Heart right ventricle (tissue), 16 donors: ENCODE results near the gene TAL1. TPM values are rescaled to one million over a fixed set of nuclear protein-coding genes. Genes with fewer than 3 reads are reported as not detected.

ENCODE experiments used
- ATAC-seq, 8 donors: fragments of 200-7000 bp; cut with Tn5 transposase; one replicate each; pipeline ENCODE4 v1.9.1; 2020; ENCODE audit warnings: mild to moderate bottlenecking in 8 of 8, moderate library complexity in 8 of 8, moderate number of reproducible peaks in 1 of 8
- DNase-seq, 2 donors: peaks; one replicate each; pipeline ENCODE4 v3.0.0-alpha.2; 2020
- H3K27ac ChIP-seq, 10 donors: fragments of 200-600 bp; sonication (generic) in 2 of 10; one replicate each; pipeline versions ENCODE4 v1.5.0 to v1.8.0; 2020 to 2022; ENCODE audit warnings: mild to moderate bottlenecking in 3 of 10
- H3K27me3 ChIP-seq, 7 donors: fragments of 200-600 bp; one replicate each; pipeline ENCODE4 v1.8.0; 2021 to 2022; ENCODE audit warnings: mild to moderate bottlenecking in 2 of 7
- H3K36me3 ChIP-seq, 9 donors: fragments of 200-600 bp; sonication (generic) in 1 of 9; one replicate each; pipeline versions ENCODE4 v1.5.0 to v1.8.0; 2020 to 2022; ENCODE audit warnings: mild to moderate bottlenecking in 2 of 9
- H3K4me1 ChIP-seq, 9 donors: fragments of 200-600 bp; sonication (generic) in 1 of 9; one replicate each; pipeline versions ENCODE4 v1.5.0 to v1.8.0; 2020 to 2022; ENCODE audit warnings: mild to moderate bottlenecking in 4 of 9
- H3K4me3 ChIP-seq, 10 donors: fragments of 200-600 bp; sonication (generic) in 2 of 10; one replicate each; pipeline versions ENCODE4 v1.5.0 to v1.8.0; 2020 to 2022; ENCODE audit warnings: mild to moderate bottlenecking in 7 of 10, moderate library complexity in 2 of 10
- H3K9me3 ChIP-seq, 11 donors: fragments of 200-600 bp in 10 of 11; sonication (generic) in 2 of 11; one replicate each; pipeline versions ENCODE4 v1.5.0 to v1.8.0; 2013 to 2022; ENCODE audit warnings: mild to moderate bottlenecking in 2 of 11, control low read depth in 1 of 11, moderate library complexity in 1 of 11
- WGBS, 2 donors: extraction: QIAGEN DNeasy Blood & Tissue Kit; methylation state at CpG; one replicate each; pipeline ENCODE4 v1.1.7; 2013; ENCODE audit warnings: inconsistent platforms in 1 of 2; 5-methylcytosine and 5-hydroxymethylcytosine counted together
- intact Hi-C, 10 donors: fragments of 100-400 bp; cut with DNase I; formaldehyde crosslinking; loops; one replicate each; pipeline versions ENCODE4 v1.11.1 to v1.14.2; 2022
- polyA plus RNA-seq, 2 donors: library from polyadenylated mRNA; stranded (reverse); fragments of 200-250 nt; gene quantifications; one replicate each; pipeline ENCODE4 v1.2.3, GENCODE V29; 2013
- total RNA-seq, 10 donors: library from RNA; stranded (reverse); fragmentation: NEBNext Ultra II Directional in 3 of 10; extraction: Animal tissue kit (Norgen Biotek cat#: 25700) in 3 of 10; gene quantifications; one replicate each; pipeline versions ENCODE4 v1.2.1 to v1.2.4, GENCODE V29; 2021 to 2023
- TF ChIP-seq, protein P1 (sequence below), 9 donors: fragments of 200-600 bp; sonication (generic) in 2 of 9; IDR thresholded peaks; one replicate each; pipeline versions ENCODE4 v1.5.0 to v1.8.0; 2021 to 2022; ENCODE audit warnings: antibody characterized with exemption in 9 of 9, mild to moderate bottlenecking in 5 of 9, moderate library complexity in 1 of 9
- donor health status: Arrhythmogenic right ventricular cardiomyopathy.
- donor health status: ischemic (EF 13 %, LVEDD 7.1; RV severe dilation, severe dysfunction).
- donor health status: healthy with polysubstance abuse.
- donor health status: DM: no; HTN: yes; CAD: no.
- donor health status: DM: no; HTN: no; CAD: no.
- donor health status: ischemic (EF 25% LVEDD 6.9; RV normal size, moderate dysfunction).
- donor health status: ischemic (EF 25% LVEDD 5.7; RV mildly dilated, moderate dysfunction).
- donor health status: healthy.
- donor health status: DM: yes; HTN: yes; CAD: no.
- donor health status: Ischemic cardiomyopathy.
- donor health status: ischemic (EF 35%, LVEDD 5.7; RV mildly dilated, moderate dysfunction).
- donor health status: nonischemic (EF 11% LVEDD 7.7; RV severe dilation, severe dysfunction).
- donor health status: DM: yes; HTN: yes; CAD: no.
- donor health status: PGD.
- donor health status: ischemic (EF 29% LVEDD 5.4; RV normal size, mild dysfunction).
- donor health status: nonischemic (EF 23%, LVEDD 6.1; RV moderate dilation, normal function).

The TAL1 gene
- total and polyA plus RNA-seq, 12 donors, result 1.8 to 7.4 (median 4.0) TPM

GRCh38 chr1:47179988-47180563 is 51.9 kb downstream of the TAL1 start:
- TF ChIP-seq, protein P1, sequence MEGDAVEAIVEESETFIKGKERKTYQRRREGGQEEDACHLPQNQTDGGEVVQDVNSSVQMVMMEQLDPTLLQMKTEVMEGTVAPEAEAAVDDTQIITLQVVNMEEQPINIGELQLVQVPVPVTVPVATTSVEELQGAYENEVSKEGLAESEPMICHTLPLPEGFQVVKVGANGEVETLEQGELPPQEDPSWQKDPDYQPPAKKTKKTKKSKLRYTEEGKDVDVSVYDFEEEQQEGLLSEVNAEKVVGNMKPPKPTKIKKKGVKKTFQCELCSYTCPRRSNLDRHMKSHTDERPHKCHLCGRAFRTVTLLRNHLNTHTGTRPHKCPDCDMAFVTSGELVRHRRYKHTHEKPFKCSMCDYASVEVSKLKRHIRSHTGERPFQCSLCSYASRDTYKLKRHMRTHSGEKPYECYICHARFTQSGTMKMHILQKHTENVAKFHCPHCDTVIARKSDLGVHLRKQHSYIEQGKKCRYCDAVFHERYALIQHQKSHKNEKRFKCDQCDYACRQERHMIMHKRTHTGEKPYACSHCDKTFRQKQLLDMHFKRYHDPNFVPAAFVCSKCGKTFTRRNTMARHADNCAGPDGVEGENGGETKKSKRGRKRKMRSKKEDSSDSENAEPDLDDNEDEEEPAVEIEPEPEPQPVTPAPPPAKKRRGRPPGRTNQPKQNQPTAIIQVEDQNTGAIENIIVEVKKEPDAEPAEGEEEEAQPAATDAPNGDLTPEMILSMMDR (IDR thresholded peaks at IDR 0.05), result no peak
- Histone ChIP-seq H3K36me3 (no peaks in the 10 kb centered on the region), H3K27me3 (peaks cover 0 to 36% (median 13%) of the 10 kb centered on the region in 7 donors), H3K4me1 (peaks cover 3 to 18% (median 13%) of the 10 kb centered on the region in 9 donors), H3K9me3 (no peaks in the 10 kb centered on the region), H3K27ac (no peak overlapping the region), H3K4me3 (peak overlapping the region in 5 of 10 donors; percentile 48 to 58 (median 52))
- ATAC-seq (no peak), DNase-seq (no peak)
- intact Hi-C loops, result loop anchor here (1.0 to 10.0 kb wide), 12 partner anchors 82 to 547 kb away; partner anchors contain the start of genes FOXD2 (in 1 of the 10) and FOXE3 (in 1 of the 10)
- 53 to 63% methylated on average over 3 of the region's 3 CpGs for WGBS, 2 donors

- Histone ChIP-seq H3K36me3 (no peaks in the 10 kb centered on the region), H3K4me3 (peak overlapping the region in 9 of 10 donors; percentile 27 to 58 (median 49)), H3K9me3 (no peaks in the 10 kb centered on the region), H3K4me1 (peaks cover 3 to 19% (median 13%) of the 10 kb centered on the region in 9 donors), H3K27ac (no peak overlapping the region), H3K27me3 (peaks cover 0 to 40% (median 13%) of the 10 kb centered on the region in 7 donors)
- ATAC-seq (peak; percentile 87 to 94 (median 90)), DNase-seq (peak; percentile 88 to 89)
- TF ChIP-seq, protein P1 (IDR thresholded peaks at IDR 0.05), result peak; percentile 83 to 96 (median 90)
- intact Hi-C loops, result loop anchor here in 6 of 10 donors (1.0 to 10.0 kb wide), 8 partner anchors 83 to 548 kb away; partner anchors contain the start of gene FOXD2 (in 1 of the 6)
- WGBS, 2 donors, result 5 to 8% methylated on average over 28 to 30 of the region's 30 CpGs
Observed at GRCh38 chr1:47179017-47179987, 52.7 kb downstream of the TAL1 start.

DNA sequence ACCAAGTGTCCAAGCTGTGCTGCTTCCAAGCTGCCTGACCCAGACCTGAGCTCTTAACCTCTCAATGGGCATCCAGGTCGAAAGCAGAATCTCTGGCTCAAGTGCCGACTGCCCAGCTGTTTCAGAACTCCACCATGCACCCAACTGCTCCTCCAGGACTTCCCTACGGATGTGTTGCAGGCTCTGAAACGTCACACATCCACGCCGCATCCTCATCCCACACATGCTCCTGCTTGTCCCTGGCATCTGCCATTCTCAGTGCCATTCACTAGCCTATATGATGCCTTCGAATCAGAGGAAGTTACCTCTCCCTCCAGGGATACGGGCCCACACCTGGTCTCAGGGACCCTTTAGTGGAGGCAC is 53.4 kb downstream of the TAL1 start:
- H3K4me3 ChIP-seq, result peak overlapping the region in 3 of 10 donors; percentile 48 to 55 (median 49)
- no peaks in the 10 kb centered on the region for H3K9me3 ChIP-seq
- peaks cover 3 to 19% (median 13%) of the 10 kb centered on the region in 9 donors for H3K4me1 ChIP-seq
- DNase-seq (no peak), ATAC-seq (no peak)
- intact Hi-C loops, result loop anchor here in 6 of 10 donors (1.0 to 10.0 kb wide), 8 partner anchors 84 to 549 kb away; partner anchors contain the start of gene FOXD2 (in 1 of the 6)
- TF ChIP-seq, protein P1 (IDR thresholded peaks at IDR 0.05), result no peak
- WGBS, 2 donors, result 70 to 72% methylated on average over 8 of the region's 8 CpGs
- peaks cover 0 to 40% (median 15%) of the 10 kb centered on the region in 7 donors for H3K27me3 ChIP-seq
- H3K36me3 ChIP-seq, result no peaks in the 10 kb centered on the region
- H3K27ac ChIP-seq, result no peak overlapping the region

GRCh38 chr1:47178020-47178419 is 54.0 kb downstream of the TAL1 start:
- ATAC-seq, result no peak

More at GRCh38 chr1:47178020-47178419, 54.0 kb downstream of the TAL1 start:
- Histone ChIP-seq H3K36me3 (no peaks in the 10 kb centered on the region), H3K27me3 (peaks cover 0 to 36% (median 18%) of the 10 kb centered on the region in 7 donors), H3K4me3 (no peak overlapping the region), H3K27ac (no peak overlapping the region), H3K4me1 (peaks cover 3 to 19% (median 13%) of the 10 kb centered on the region in 9 donors), H3K9me3 (peaks cover 0 to 2% (median 0%) of the 10 kb centered on the region in 11 donors)
- TF ChIP-seq, protein P1 (IDR thresholded peaks at IDR 0.05), result no peak
- intact Hi-C loops, result loop anchor here in 6 of 10 donors (5.0 to 10.0 kb wide), 7 partner anchors 84 to 549 kb away; partner anchors contain the start of gene FOXD2 (in 1 of the 6)
- DNase-seq, result no peak
- 82 to 89% methylated on average over 6 of the region's 6 CpGs for WGBS, 2 donors
